ENCODE data around the gene EDA2R. TPM values are rescaled to one million over a fixed set of nuclear protein-coding genes. Genes with fewer than 3 reads are reported as not detected.

The EDA2R gene
- total and polyA plus RNA-seq, 2 of the 8 experiments (the other 6 are each of a cell fraction or from before 2014, with no cell fraction given), result 5.0 to 7.0 TPM

- DNase-seq (ENCODE audit: low read depth in 1 of 2, low spot score in 2 of 2) (no peak), FAIRE-seq (no peak)
- no peaks in the 10 kb centered on the region for H3K4me1 ChIP-seq (replicated peaks in 1 of 4; ENCODE audit: control insufficient read depth in 3 of 4, insufficient read depth in 4 of 4, low read length in 3 of 4)
- H2AK5ac ChIP-seq (ENCODE audit: low read depth, low read length), result no peak overlapping the region
- H4K91ac ChIP-seq (replicated peaks; ENCODE audit: insufficient read length, low read length), result no peak overlapping the region
- H3K27me3 ChIP-seq (replicated peaks in 1 of 4; ENCODE audit: control insufficient read depth in 3 of 4, extremely low read depth in 1 of 4, insufficient read depth in 3 of 4, low read length in 3 of 4), result no peaks in the 10 kb centered on the region
- CTCF ChIA-PET (ENCODE audit: partially characterized antibody), result no interaction called here
- no peak overlapping the region for H3K4me3 ChIP-seq (ENCODE audit: extremely low read depth in 1 of 4, insufficient read depth in 2 of 4, low read depth in 3 of 4, low read length in 4 of 4)
- H4K20me1 ChIP-seq (replicated peaks in 1 of 2; ENCODE audit: control insufficient read depth in 1 of 2, insufficient read depth in 2 of 2, low read length in 2 of 2), result no peaks in the 10 kb centered on the region
- H3K79me1 ChIP-seq (ENCODE audit: low read depth, low read length), result no peaks in the 10 kb centered on the region
- no peak overlapping the region for H3K9ac ChIP-seq (replicated peaks in 1 of 4; ENCODE audit: extremely low read depth in 1 of 4, low read depth in 3 of 4, low read length in 3 of 4)
- H3K4me2 ChIP-seq (ENCODE audit: insufficient read depth in 1 of 2, low read depth in 2 of 2, low read length in 2 of 2), result no peak overlapping the region
- no peak overlapping the region for H2BK5ac ChIP-seq (ENCODE audit: low read depth, low read length)
- H3K36me3 ChIP-seq (ENCODE audit: control insufficient read depth in 2 of 4, insufficient read depth in 4 of 4, low read length in 3 of 4), result no peaks in the 10 kb centered on the region
- no peak overlapping the region for H2BK15ac ChIP-seq (ENCODE audit: low read length)
- H2AFZ ChIP-seq (ENCODE audit: low read length), result no peak overlapping the region
- H4K8ac ChIP-seq (ENCODE audit: extremely low read depth, insufficient read depth, low read length), result no peak overlapping the region
- H3K23ac ChIP-seq (ENCODE audit: insufficient read length), result no peak overlapping the region
- H2BK120ac ChIP-seq (replicated peaks; ENCODE audit: low read depth, low read length), result no peak overlapping the region
- no peaks in the 10 kb centered on the region for H3K9me3 ChIP-seq (ENCODE audit: insufficient read depth in 2 of 2, low read depth in 1 of 2, low read length in 1 of 2)
- POLR2A ChIA-PET (ENCODE audit: partially characterized antibody), result no interaction called here
- no peak overlapping the region for H3K27ac ChIP-seq (ENCODE audit: low read depth, low read length)
- H3K79me2 ChIP-seq (ENCODE audit: control insufficient read depth in 1 of 2, insufficient read depth in 2 of 2, low read length in 2 of 2), result no peaks in the 10 kb centered on the region
- H2BK12ac ChIP-seq (ENCODE audit: low read depth, low read length), result no peak overlapping the region
- H3K56ac ChIP-seq (replicated peaks; ENCODE audit: insufficient read length, low read depth, low read length), result no peak overlapping the region
- no peak overlapping the region for H3K4ac ChIP-seq (replicated peaks; ENCODE audit: insufficient read length, low read depth, low read length)
- H3K14ac ChIP-seq (ENCODE audit: insufficient read length), result no peak overlapping the region
- 95% methylated on average over 2 of the region's 2 CpGs; no CpG with 5 or more reads in 1 of the 2 experiments for WGBS, 2 experiments (ENCODE audit: extremely low coverage in 1 of 2, insufficient coverage in 1 of 2, insufficient read length in 1 of 2, insufficient replicate concordance in 2 of 2, low coverage in 1 of 2, low lambda C conversion rate in 2 of 2, missing lambda C conversion rate in 1 of 2)
- no peak overlapping the region for H2BK20ac ChIP-seq (ENCODE audit: low read length)
- no peak overlapping the region for H3K18ac ChIP-seq (ENCODE audit: extremely low read depth, low read length)
- H4K5ac ChIP-seq (ENCODE audit: insufficient read length, low read depth, low read length), result no peak overlapping the region
- H3K23me2 ChIP-seq (ENCODE audit: low read depth, low read length), result no peaks in the 10 kb centered on the region
- TF ChIP-seq CHD1 (IDR thresholded peaks at IDR 0.05; ENCODE audit: low read depth, low read length) (no peak), MAFK (IDR thresholded peaks at IDR 0.05; ENCODE audit: low read depth, low read length) (no peak), RFX5 (IDR thresholded peaks at IDR 0.05; ENCODE audit: borderline replicate concordance, low read depth, low read length) (no peak), RBBP5 (IDR thresholded peaks at IDR 0.05; ENCODE audit: borderline replicate concordance, low read depth, low read length) (no peak), SIRT6 (IDR thresholded peaks at IDR 0.05; ENCODE audit: low read length) (no peak), SRF (IDR thresholded peaks at IDR 0.05; ENCODE audit: low read depth, low read length) (no peak), SAP30 (IDR thresholded peaks at IDR 0.05; ENCODE audit: insufficient read depth, insufficient replicate concordance, low read length) (no peak), YY1 (IDR thresholded peaks at IDR 0.05; ENCODE audit: low read depth, low read length) (no peak), TAF1 (IDR thresholded peaks at IDR 0.05; ENCODE audit: low read depth, low read length) (no peak), POLR2A (IDR thresholded peaks at IDR 0.05; ENCODE audit: control extremely low read depth in 1 of 2, low read depth in 2 of 2, low read length in 2 of 2) (no peak), NRF1 (IDR thresholded peaks at IDR 0.05; ENCODE audit: low read depth, low read length) (no peak), KDM1A (IDR thresholded peaks at IDR 0.05; ENCODE audit: borderline replicate concordance, low read length) (no peak), EGR1 (IDR thresholded peaks at IDR 0.05; ENCODE audit: borderline replicate concordance, low read depth, low read length) (no peak), SIN3A (conservative IDR thresholded peaks at IDR 0.05 in 1 of 2, IDR thresholded peaks at IDR 0.05 in 1 of 2; ENCODE audit: low read depth in 1 of 2, low read length in 2 of 2) (no peak), SIX5 (IDR thresholded peaks at IDR 0.05; ENCODE audit: low read depth, low read length) (no peak), POU5F1 (IDR thresholded peaks at IDR 0.05; ENCODE audit: low read depth, low read length) (no peak), BRCA1 (IDR thresholded peaks at IDR 0.05; ENCODE audit: low read depth, low read length) (no peak)
Measured at GRCh38 chrX:66676990-66677389, 38.1 kb upstream of the EDA2R start.

Measured in H1 (cell line).